Measurements from ENCODE around the gene ANKZF1. TPM values are rescaled to one million over a fixed set of nuclear protein-coding genes. Genes with fewer than 3 reads are reported as not detected.

ANKZF1 gene
- total RNA-seq, 1 donor from 2014 or later: 65.9 TPM

GRCh38 chr2:219218732-219219701 is 10.6 kb upstream of the ANKZF1 start, which contains the start of gene ABCB6:
ABCB6 (minus strand) TSS chr2:219218958; CDS start chr2:219218673, 285 bp downstream.
- Mint-ChIP-seq H3K9me3 (no peaks in the 10 kb centered on the region), H3K27me3 (ENCODE audit: insufficient read depth, low read depth) (peaks cover 16% of the 10 kb centered on the region), H3K4me1 (peaks cover 19% of the 10 kb centered on the region), H3K27ac (peak within 1 kb of the TSS; percentile 63), H3K4me3 (peak within 1 kb of the TSS; percentile 90), H3K36me3 (peaks cover 22% of the 10 kb centered on the region)
- H4K20me1 ChIP-seq (ENCODE audit: low read depth): peaks cover 10% of the 10 kb centered on the region
- no peaks in the 10 kb centered on the region for H3K79me2 ChIP-seq (ENCODE audit: low read depth)
- DNase-seq (ENCODE audit: low spot score): peak; percentile 91
- peaks cover 27% of the 10 kb centered on the region for H3F3A ChIP-seq (ENCODE audit: low read depth)
- no peaks in the 10 kb centered on the region for H3K27me3 ChIP-seq
- H3K27ac ChIP-seq: no peak within 1 kb of the TSS
- peak within 1 kb of the TSS; percentile 30 for H2AFZ ChIP-seq (replicated peaks)
- H3K9me3 ChIP-seq (ENCODE audit: low read depth): no peaks in the 10 kb centered on the region
- no peak for TF ChIP-seq EZH2phosphoT487 (IDR thresholded peaks at IDR 0.05)
- TF ChIP-seq CTCF (IDR thresholded peaks at IDR 0.05): no peak
- no peak for TF ChIP-seq EZH2 (IDR thresholded peaks at IDR 0.05)
- H3K4me2 ChIP-seq: peak within 1 kb of the TSS; percentile 79
- peaks cover 4% of the 10 kb centered on the region for H3K4me1 ChIP-seq
- no peaks in the 10 kb centered on the region for H3K36me3 ChIP-seq
- peak within 1 kb of the TSS; percentile 47 for H3K4me3 ChIP-seq
- H3K9ac ChIP-seq: no peak within 1 kb of the TSS

- Mint-ChIP-seq H3K9me3 (no peaks in the 10 kb centered on the region), H3K27ac (no peak overlapping the region), H3K4me3 (peak overlapping the region; percentile 75), H3K4me1 (peaks cover 19% of the 10 kb centered on the region), H3K36me3 (peaks cover 20% of the 10 kb centered on the region), H3K27me3 (ENCODE audit: insufficient read depth, low read depth) (peaks cover 14% of the 10 kb centered on the region)
- Histone ChIP-seq H3K27me3 (no peaks in the 10 kb centered on the region), H3K27ac (no peak overlapping the region), H2AFZ (replicated peaks) (no peak overlapping the region), H4K20me1 (ENCODE audit: low read depth) (peaks cover 10% of the 10 kb centered on the region), H3K36me3 (no peaks in the 10 kb centered on the region), H3K9ac (no peak overlapping the region), H3K4me1 (peaks cover 4% of the 10 kb centered on the region), H3F3A (ENCODE audit: low read depth) (peaks cover 27% of the 10 kb centered on the region), H3K9me3 (ENCODE audit: low read depth) (no peaks in the 10 kb centered on the region), H3K79me2 (ENCODE audit: low read depth) (no peaks in the 10 kb centered on the region), H3K4me2 (no peak overlapping the region), H3K4me3 (no peak overlapping the region)
- DNase-seq (ENCODE audit: low spot score): no peak
- TF ChIP-seq EZH2 (IDR thresholded peaks at IDR 0.05) (no peak), CTCF (IDR thresholded peaks at IDR 0.05) (no peak), EZH2phosphoT487 (IDR thresholded peaks at IDR 0.05) (no peak)
Measured at GRCh38 chr2:219219784-219220532, 9.6 kb upstream of the ANKZF1 start.

- Mint-ChIP-seq H3K27me3 (ENCODE audit: insufficient read depth, low read depth) (peaks cover 14% of the 10 kb centered on the region), H3K27ac (no peak overlapping the region), H3K36me3 (peaks cover 21% of the 10 kb centered on the region), H3K9me3 (no peaks in the 10 kb centered on the region), H3K4me3 (no peak overlapping the region), H3K4me1 (peaks cover 19% of the 10 kb centered on the region)
- Histone ChIP-seq H3K36me3 (no peaks in the 10 kb centered on the region), H2AFZ (replicated peaks) (no peak overlapping the region), H3K27me3 (no peaks in the 10 kb centered on the region), H3K4me3 (no peak overlapping the region), H3K79me2 (ENCODE audit: low read depth) (no peaks in the 10 kb centered on the region), H4K20me1 (ENCODE audit: low read depth) (peaks cover 10% of the 10 kb centered on the region), H3K9ac (no peak overlapping the region), H3K4me2 (no peak overlapping the region), H3K4me1 (peaks cover 4% of the 10 kb centered on the region), H3F3A (ENCODE audit: low read depth) (peaks cover 27% of the 10 kb centered on the region), H3K9me3 (ENCODE audit: low read depth) (no peaks in the 10 kb centered on the region), H3K27ac (no peak overlapping the region)
- TF ChIP-seq EZH2 (IDR thresholded peaks at IDR 0.05) (no peak), CTCF (IDR thresholded peaks at IDR 0.05) (no peak), EZH2phosphoT487 (IDR thresholded peaks at IDR 0.05) (no peak)
- DNase-seq (ENCODE audit: low spot score): no peak
Measured at GRCh38 chr2:219220652-219221402, 8.8 kb upstream of the ANKZF1 start.
